ENCODE results near the gene PCBP3.

Gene PCBP3

DNA sequence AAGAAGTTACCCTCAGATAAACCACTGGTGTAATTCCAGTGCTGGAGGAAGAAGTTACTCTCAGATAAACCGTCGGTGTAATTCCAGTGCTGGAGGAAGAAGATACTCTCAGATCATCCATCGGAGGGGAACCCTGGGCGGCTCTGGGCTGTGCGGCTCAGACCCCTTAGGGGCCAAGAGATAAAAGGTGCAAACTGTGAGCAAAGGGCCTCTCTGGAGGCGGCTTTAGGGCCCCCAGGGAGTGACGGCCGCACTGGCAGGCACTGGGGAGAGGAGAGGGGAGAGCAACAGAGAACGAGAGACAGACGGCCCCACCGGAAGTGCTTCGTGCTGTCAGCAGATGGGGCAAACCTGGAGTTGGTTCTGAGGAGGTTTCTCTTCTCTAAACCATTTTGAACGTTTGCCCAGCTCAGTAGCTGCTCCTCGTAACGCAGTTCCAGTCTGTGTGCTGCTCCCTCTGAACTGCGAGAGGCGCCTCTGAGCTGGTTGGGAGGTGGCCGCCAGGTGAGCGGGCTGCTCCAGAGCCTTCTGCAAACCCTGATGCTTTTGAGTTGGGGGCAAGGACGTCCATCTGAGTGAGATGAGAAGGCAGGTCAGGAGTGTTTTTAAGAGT, 275.4 kb downstream of the PCBP3 start:
- DNase-seq (ENCODE audit: low read depth in 4 of 4, low spot score in 1 of 4) = no peak

DNA sequence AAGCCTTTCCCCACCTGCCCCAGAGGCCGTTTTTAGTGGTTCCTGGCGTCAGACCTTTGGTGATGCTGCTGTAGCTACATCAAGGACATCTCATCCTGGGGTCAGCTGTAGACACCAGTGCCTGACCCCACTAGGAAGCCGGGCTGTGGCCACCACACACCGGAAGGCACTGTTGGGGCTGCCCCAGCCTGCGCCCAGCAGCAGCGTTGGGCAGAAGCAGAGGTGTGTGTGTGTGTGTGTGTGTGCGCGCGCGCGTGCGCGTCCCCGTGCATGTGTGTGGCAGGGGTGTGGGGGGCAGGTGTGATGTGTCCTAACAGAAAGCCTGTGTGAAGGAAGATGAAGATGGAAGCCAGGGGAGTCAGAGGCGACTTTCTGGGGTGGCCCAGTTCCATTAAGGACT, 276.1 kb downstream of the PCBP3 start:
- DNase-seq (ENCODE audit: low read depth in 4 of 4, low spot score in 1 of 4) = no peak

DNA sequence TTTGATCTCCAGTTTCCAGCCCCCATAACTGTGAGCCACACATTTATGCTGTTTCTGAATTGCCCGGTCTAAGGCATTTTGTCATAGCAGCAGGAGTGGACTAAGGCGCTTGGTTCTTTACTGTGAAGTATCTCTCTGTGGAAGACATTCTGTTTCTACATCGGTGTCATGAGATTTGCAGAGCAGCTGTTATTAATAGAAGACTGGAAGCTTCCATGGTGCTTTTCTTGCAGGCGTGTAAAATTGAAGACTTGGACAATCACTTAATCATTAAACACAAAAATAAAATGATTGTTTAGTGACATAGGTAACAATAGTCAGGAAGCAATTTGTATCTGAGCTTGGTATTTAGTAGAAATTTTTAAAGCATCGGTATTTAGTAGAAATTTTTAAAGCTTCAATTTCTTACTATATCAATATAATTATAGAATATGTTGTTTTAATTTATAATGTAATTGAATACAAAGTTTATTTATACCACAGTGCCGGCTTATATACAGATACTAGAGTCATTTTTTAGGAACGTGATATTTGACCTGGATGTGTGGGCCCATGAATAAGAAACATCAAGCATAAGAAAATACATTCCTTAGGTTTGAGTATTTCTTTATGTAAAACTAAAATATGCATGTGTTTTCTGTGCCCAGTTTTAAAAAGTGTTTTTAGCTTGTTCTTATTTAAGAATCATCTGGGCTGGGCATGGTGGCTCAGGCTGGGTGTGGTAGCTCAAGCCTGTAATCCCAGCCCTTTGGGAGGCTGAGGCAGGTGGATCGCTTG, 277.5 kb downstream of the PCBP3 start:
- no peak for DNase-seq (ENCODE audit: low read depth in 4 of 4, low spot score in 1 of 4)

DNA sequence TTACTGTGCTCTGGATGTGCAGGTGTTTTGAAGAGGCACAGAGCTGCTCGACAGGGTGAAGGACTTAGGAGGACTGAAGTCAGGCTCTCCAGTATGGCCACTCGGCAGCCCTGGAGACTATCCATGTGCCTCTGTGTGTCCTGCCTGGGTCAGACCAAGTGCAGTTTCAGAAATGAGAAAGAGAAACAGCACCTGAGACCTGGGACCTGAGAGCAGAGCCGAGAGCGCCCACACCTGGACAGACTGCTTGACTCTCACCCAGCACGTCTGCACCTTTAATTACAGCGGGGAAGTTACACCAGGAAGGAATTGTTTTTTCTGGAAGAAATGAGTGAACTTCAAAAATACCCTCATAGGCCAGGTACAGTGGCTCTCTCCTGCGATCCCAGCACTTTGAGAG, 278.4 kb downstream of the PCBP3 start:
- DNase-seq (ENCODE audit: low read depth in 4 of 4, low spot score in 1 of 4) = no peak

DNA sequence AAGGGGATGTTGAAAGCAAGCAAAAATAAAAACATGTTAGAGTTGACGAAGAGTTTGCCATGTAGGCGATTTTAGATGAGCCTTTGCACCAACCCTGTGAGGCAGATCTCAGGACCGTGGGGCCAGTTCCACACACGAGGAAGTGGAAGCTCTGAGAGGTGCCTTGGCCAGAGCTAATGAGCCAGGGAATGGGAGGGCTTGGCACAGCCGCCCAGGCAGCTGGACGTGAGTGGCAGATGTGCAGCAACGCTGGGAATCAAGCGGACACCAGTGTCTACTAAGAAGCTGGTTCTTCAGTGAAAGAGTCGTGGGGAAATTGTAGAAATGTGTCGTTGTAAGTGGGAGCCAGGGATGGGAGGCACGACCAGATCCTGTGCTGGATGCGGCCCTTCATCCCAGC, 279.1 kb downstream of the PCBP3 start:
- DNase-seq (ENCODE audit: low read depth in 4 of 4, low spot score in 1 of 4) = no peak

DNA sequence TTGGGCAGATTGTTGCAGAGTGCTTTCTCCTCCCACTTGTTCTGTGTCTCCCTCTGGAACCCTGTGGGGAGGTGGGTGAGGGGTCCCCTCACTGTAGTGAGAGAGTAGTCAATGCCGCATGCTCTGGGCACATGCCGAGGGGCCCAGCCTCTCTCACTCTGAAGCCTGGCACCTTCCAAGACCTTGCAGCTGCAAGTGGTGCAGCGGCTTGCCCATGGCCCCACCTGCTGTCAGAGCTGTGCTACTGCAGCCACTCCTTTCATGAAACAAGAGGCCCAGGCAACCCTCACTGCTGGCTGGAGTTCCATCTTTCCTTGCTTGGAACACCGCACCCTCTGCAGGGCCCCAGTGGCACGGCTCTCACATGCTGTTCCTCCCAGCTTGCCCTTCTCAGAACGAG, 279.6 kb downstream of the PCBP3 start:
- DNase-seq (ENCODE audit: low read depth in 4 of 4, low spot score in 1 of 4) = peak; percentile 32 to 53 (median 48)

DNA sequence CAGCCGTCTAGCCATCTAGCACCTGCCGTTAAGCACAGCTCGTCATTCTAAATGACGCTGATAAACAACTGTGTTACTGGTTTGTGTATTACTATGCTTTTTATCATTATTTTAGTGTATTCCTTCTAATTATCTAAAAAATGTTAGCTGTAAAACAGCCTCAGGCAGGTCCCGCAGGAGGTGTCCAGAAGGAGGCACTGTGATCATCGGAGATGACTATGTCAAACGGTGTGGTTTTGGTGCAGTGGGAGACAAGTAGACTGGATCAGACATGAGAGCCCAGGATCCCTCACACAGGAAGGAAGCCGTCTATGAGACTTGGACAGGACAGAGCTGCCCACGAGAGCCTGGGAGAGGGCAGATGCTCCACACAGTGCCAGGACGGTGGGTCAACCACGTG, 282.8 kb downstream of the PCBP3 start:
- no peak for DNase-seq (ENCODE audit: low read depth in 4 of 4, low spot score in 1 of 4)

DNA sequence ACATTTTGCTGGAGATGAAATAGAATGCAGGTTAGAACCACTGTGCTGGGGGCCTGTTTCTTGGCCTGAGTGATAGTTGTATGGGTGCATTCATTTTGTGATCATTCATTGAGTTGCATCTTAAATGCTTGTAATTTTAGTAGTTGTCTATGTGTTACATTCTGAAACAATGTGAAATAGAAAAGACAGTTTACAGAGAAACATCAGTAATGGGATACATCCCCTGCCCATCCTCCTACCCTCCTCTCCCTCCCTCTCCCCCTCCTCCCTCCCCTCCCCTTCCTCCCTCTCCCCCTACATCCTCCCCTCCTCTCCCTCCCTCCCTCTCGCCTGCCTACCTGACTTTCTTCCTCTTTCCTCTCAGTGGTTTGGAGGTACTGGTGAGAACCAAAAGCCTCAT, 283.5 kb downstream of the PCBP3 start:
- DNase-seq (ENCODE audit: low read depth in 4 of 4, low spot score in 1 of 4) = no peak

DNA sequence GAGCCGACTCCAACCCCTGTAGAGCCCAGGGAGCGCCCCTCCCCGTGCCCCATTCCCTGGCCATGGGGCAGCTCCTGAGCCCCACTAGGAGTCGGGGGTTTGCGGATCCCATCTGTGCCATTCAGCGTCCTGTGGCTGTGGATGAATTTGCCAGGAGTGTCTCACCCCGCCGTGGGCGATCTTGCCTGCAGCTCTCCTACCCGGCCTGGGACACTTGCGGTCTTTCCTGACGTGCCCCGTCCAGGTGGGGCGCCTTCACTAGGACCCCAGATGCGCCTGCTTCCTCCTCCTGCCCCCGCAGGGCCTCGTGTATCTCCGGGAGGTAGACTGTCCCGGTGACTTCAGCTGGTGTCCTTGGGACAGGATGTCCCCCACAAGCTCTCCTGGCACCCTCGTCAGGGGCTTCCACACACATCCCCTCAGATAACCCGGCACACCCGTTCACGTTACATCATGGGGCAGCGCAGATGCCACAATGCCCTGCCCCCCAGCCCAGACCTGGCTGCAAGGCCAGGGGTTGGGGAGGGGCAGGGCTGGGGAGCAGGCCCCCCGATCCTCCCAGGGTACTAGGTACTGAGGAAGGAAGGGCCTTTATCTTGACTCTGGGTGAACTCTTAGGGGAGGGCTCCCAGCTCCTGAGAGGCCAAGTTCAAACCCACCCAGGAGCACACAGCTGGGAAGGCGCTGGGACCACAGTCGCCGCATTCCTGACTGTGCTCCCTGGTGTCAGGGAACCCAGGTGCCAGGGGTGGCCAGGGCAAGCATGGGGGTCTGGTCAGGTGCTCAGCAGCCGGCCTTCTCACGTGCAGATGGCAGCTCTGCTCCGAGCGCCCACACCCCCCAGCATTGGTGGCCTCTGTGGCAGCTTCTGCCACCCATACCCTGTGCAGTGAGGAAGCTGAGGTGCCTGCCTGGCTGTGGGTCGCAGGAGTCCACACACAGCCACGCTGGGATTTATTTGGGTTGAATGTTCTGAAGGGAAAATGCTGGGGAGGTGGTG, 284.6 kb downstream of the PCBP3 start:
- DNase-seq (ENCODE audit: low read depth in 4 of 4, low spot score in 1 of 4) = no peak

DNA sequence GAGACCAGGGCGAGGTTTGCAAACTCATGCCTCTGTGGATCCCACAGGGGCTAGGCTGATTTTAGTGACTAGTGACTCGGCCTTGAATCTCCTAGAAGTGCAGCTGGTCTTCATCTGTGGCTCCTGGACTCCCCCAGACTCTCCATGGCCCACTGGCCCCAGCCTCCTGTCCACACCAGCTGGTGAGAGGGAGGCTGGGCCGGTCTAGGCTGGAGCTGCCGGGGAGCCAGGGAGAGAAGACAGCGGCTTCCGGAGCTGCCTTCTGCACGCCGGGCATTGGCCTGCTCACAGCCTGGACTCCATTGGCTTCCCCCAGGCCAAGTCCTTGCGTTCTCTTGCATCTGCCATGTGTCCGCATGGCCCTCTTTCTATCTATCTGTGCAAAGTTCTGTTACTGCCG, 285.9 kb downstream of the PCBP3 start:
- no peak for DNase-seq (ENCODE audit: low read depth in 4 of 4, low spot score in 1 of 4)

DNA sequence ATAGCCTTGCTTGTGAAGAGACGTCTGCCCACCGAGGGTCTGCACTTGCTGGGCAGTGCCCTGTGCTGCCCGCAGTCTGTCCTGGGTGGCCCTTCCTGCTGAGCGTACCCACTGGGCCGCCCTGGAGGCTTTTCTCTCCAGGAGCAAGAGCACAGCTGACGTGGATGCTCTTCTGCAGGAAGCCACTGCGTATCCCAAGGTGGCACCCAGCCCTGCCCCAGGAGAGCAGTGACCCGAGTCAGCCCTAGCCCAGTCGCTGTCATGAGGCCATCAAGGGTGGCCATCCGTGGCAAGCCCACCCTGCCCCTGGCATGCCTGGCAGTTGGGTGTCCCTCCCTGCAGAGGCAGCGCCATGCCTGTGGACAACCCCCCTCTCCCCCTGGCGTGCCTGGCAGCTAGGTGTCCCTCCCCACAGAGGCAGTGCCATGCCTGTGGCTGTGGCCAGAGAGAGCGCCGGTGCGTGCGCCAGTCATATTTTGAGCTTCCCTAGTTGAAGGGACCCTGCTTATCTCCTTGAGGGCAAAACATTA, 286.8 kb downstream of the PCBP3 start:
- no peak for DNase-seq (ENCODE audit: low read depth in 4 of 4, low spot score in 1 of 4)

DNA sequence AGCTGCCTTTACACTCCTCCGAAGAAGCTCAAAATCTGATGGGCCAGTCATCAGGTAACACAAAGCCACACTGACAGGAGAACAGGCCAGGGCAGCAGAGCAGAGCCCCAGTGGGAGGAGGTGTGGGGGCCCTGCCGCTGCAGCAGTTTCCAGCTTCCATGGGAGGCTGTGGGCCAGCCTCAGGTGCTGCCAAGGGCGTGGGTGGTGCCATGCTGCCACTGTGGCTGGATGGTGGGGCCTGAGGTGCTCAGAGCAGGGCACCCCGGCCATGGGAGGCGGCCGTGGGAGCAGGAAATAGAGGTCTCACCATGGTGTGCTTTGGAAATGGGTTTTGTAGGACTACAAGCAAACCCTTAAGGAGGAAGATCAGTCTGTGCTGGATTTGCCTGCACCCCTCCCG, 287.3 kb downstream of the PCBP3 start:
- no peak for DNase-seq (ENCODE audit: low read depth in 4 of 4, low spot score in 1 of 4)

DNA sequence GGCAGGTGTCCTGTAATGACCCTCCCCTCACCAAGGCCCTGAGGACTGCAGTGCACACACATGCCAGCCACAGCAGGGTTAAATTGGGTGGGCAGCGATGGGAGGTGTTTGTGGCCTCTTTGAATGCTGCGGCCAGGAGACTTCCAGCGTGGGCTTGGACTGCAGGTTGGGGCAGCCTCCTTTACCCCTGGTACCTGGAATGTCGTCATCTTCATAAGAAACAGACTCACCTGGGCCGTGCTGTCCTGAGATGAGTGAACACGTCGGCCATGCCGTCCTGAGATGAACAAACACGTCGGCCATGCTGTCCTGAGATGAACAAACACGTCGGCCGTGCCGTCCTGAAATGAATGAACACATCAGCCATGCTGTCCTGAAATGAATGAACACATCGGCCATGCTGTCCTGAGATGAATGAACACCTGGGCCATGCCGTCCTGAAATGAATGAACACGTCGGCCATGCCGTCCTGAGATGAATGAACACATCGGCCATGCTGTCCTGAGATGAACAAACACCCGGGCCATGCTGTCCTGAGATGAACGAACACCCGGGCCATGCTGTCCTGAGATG, 288.0 kb downstream of the PCBP3 start:
- DNase-seq (ENCODE audit: low read depth in 4 of 4, low spot score in 1 of 4) = no peak

DNA sequence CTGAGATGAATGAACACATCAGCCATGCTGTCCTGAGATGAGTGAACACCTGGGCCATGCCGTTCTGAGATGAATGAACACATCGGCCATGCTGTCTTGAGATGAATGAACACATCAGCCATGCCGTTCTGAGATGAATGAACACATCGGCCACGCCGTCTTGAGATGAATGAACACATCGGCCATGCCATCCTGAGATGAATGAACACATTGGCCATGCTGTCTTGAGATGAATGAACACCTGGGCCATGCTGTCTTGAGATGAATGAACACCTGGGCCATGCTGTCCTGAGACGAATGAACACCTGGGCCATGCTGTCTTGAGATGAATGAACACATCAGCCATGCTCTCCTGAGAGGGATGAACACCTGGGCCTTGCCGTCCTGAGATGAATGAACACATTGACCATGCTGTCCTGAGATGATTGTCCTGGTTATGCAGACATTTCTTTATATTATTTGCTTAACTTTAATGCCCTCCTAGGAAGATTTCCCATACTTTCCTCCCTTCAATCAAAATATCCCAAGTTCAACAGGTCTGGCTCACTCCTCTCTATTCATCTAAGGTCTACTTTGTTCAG, 289.5 kb downstream of the PCBP3 start:
- no peak for DNase-seq (ENCODE audit: low read depth in 4 of 4, low spot score in 1 of 4)

DNA sequence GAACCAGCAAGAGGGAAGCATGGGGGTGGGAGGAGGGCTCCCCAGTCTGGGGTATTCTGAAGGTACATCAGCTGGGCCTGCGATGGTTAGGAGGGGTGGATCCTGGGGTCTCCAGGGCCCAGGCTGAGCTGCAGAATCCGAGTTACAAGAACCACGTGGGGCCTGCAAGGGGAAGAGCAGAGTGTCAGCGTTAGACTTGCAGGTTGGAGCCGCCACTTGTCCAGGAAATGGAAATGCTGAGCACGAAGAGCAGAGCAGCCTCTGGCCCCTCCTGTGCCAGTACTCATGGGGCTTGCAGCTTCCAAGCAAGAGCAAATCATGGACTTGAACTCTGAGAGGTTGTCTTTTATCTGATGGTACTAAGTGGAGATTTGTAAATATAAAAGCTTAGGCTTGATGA, 290.6 kb downstream of the PCBP3 start:
- no peak for DNase-seq (ENCODE audit: low read depth in 4 of 4, low spot score in 1 of 4)

DNA sequence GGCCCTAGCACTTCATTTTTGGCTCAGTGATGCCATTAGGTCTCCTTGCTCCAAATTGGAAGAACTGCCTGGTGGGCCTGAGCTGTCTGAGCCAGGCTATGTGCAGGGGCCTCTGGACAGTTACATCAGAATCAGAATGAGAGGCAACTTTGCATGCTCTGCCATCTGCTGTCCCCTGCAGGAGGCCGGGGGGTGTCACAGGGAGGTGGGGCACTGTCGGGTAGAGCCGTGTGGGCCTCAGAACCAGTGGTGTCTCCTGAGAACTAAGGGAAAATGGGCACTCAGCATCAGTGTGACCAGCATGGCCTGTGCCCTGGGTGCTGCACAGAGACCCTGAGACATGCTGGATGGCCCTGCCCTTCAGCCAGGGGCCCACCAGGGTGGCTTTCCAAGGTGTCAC, 291.0 kb downstream of the PCBP3 start:
- no peak for DNase-seq (ENCODE audit: low read depth in 4 of 4, low spot score in 1 of 4)

DNA sequence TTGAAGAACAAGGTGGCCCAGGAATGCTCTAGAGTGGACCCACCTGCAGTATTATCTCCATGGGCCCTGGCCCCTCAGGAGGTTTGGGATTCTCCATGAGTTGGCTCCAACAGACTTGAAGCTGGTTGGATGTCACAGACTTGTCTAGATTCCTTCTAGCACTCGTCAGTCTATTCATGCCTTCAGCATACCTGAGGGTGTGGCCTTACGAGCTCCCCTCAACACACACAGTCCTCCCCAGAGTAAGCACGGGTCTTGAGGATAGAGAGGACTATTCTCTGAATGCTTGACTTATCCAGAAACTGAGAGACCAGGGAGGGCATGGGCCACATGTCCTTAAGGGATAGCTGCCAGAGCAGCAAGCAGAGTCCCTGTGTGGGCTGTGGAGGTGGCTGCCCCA, 292.1 kb downstream of the PCBP3 start:
- DNase-seq (ENCODE audit: low read depth in 4 of 4, low spot score in 1 of 4) = no peak

DNA sequence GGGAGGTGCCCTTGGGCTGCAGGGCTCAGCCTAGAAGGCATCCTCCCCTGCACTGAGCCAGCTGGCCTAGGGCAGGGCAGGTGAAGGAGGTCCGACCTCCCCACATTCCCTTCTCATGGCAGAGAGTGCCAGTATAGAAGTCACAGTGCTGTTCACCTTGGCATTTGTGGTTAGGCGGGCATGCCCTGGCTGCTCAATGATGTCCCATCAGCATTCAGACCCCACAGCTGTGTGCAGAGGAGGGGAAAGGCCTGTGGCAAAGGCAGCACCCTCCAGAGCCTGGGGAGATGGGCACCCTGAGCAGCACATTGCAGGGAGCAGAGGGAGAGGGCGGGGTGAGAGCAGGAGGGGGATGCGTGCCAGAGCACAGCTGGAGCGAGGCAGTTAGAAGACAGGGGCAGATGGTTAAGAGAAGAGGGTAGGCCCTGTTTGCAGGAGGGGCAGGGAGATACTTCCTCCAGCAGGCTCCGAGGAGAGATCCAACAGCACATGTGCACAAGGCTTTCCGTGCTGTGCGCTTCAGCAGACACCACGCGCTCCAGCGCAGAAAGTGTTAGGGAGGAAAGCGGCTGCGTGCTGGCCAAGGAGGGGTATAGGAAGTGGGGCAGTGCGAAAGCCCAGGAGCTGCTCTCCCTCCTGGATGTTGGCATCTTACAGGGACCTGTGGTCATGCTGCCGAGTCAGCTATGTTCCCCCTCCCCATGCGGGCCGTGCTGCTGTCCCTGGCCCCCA, 294.4 kb downstream of the PCBP3 start:
- DNase-seq (ENCODE audit: low read depth in 4 of 4, low spot score in 1 of 4) = no peak

DNA sequence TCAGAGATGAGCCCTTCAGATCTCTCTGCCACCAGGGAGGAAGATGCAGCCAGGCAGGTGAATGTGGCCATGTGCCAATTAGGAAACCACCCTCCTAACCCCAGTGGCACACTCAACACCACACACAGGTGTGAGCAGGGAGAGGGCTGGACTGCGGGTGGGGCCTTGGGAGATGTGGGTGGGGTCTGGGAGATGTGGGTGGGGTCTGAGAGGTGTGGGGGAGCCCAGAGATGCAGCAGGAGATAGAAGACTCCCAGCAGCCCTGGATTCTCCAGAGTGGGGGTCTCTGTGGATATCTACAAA, 294.9 kb downstream of the PCBP3 start:
- DNase-seq (ENCODE audit: low read depth in 4 of 4, low spot score in 1 of 4) = no peak

DNA sequence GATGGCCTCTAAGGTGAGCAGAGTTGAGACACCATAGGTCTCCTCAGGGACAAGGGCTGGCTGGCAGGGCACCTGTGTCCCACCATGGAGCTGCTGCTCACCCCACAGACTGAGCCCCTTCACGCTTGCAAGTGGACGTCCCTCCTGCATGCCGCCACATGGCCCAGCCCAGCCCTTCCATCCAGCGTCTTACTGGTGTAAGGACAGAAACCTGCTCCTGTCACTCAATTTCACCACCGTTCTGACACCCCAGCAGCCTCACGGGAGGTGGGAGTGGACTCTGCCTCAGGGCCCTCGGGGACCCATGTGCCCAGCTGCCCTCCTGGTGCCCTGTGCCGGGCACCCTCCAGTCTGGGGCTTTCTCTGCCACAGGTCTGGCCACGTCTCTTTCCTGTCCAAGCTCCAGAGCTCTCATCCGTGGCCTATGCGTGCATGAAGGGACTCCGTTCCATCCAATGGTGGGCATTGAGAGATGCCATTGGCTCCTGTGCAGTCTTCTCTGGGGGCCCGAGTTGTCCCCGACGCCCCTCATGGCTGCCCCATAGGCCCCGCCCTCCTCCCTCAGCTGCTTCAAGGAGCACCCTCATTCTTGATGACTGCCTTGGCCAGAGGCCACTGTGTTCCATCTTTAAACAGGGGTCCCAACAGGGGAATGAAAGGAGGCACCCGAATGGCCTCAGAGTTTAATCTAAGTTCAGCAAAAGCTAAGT, 295.4 kb downstream of the PCBP3 start:
- no peak for DNase-seq (ENCODE audit: low read depth in 4 of 4, low spot score in 1 of 4)
